Stimulated activated CD8-positive, alpha-beta memory T cell treated with anti-CD3 and anti-CD28 coated beads, Interleukin-4, amount 100 ng/mL, for 48 hours (primary cell): Measurements from ENCODE around the gene C10orf105.
A peak's percentile ranks its signal among the peaks of the same experiment; 100 is the strongest.

Source experiments
- DNase-seq: peaks from one replicate; pipeline ENCODE4 v3.0.0-alpha.2; 2020

C10orf105 gene

DNA sequence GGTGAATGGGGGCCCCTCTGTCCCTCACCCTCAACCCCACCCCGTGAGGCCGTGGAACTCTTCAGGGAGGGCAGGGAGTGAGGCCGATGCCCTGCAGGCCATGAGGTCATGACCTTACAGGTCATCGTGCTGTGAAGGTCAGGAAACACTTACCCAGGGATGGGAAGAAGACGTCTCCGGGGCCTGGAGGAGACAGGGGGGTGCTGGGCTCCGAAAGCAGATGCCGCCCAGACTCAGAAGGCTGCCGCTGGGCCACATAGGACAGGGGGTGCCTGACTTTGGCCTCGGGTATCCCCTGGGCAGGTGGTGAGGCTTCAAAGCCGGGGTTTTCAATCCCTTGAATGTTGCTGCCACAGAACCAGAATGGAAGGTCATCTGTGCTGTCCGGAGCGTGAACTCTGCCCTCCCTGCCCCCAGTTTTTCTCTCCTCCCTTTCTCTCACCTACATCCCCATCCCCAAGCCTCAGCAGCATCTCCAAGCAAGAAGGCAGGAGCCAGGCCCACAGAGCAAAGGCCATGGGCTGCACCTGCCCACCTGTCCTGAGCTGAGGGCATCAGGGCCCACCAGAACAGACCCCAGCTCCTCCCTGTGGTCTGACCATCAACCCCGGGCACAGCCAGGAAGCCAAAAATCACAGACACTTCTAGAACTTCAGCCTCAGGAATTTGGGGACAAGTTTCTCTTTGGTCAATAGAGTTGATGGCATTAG, 32.1 kb upstream of the C10orf105 start:
- DNase-seq: no peak

- no peak for DNase-seq
Measured at GRCh38 chr10:71750986-71751385, 31.4 kb upstream of the C10orf105 start.

DNA sequence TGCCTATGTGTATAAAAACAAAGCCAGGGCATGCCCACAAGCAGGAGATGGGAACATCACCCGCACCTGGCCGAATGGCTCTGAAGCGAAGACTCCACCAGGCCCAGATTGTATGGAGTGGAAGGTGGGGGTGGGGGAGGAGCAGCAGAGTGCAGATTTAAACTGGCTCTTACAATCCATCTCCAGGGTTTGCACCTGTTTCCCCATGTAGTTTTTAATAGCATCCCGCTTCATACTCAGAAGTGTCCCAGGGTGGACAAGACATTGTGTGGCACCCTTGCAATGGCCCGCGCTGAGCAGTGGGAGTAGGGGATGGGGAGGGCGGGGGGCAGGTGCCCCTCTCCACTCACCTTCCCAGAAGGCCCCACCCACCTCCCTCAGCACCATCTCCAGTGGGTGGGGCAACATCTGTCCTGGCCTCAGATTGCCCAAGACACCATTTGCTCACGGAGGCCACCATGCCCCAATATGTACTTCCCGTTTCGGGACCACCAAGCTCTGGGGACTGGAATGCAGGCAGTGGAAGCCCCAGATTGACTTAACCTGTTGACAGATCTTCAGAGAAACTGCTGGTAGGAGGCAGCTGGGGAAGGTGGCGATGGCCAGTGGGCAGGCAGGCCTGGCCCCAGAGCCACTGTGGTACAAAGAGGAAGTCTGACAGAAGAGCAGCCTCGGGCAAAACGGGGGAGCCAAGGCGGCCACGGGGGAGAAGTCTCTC, 30.7 kb upstream of the C10orf105 start:
- DNase-seq: no peak

DNA sequence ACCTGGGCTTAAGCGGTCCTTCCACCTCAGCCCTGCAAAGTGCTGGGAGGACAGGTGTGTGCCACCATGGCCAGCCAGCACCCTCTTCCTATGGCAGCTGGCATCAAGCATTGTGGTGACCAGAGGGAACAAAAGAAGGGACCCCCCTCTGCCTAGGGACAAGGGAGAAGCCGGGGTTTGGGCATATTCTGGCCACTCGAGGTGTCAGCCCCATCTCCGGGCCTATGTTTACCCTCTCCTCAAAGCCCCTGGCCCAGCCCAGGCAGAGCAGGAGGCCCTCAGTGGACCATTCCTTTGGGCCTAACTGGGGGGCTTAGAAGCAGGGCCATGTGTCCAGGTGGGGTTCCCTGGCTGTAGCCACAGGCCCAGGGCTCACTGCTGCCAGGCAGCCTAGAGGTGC, 29.8 kb upstream of the C10orf105 start:
- no peak for DNase-seq

DNA sequence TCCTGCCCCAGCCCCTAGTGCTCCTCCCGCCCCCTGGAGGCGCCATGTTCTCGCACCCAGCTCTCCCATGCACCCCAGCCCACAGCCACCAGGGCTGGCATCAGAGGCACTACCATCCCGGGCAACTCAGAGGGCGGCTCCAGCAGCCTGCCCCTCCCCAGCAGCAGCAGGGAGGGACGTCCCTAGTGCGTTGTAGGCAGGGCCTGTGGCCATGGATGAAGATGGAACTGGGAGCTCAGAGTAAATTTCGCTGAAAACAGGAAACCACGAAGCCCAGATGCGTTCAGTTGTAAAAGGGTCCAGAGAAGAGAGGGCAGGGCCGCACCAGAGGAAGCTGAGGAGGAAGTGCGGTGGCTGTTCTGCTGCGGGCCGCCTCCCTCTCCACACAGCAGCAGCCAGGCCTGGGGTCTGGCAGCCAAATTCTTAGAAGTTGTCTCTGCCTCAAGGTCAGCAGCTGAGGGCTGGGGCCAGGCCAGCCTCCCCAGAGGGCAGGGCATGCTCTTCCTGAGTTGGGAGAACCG, 29.2 kb upstream of the C10orf105 start:
- peak; percentile 80 for DNase-seq

DNA sequence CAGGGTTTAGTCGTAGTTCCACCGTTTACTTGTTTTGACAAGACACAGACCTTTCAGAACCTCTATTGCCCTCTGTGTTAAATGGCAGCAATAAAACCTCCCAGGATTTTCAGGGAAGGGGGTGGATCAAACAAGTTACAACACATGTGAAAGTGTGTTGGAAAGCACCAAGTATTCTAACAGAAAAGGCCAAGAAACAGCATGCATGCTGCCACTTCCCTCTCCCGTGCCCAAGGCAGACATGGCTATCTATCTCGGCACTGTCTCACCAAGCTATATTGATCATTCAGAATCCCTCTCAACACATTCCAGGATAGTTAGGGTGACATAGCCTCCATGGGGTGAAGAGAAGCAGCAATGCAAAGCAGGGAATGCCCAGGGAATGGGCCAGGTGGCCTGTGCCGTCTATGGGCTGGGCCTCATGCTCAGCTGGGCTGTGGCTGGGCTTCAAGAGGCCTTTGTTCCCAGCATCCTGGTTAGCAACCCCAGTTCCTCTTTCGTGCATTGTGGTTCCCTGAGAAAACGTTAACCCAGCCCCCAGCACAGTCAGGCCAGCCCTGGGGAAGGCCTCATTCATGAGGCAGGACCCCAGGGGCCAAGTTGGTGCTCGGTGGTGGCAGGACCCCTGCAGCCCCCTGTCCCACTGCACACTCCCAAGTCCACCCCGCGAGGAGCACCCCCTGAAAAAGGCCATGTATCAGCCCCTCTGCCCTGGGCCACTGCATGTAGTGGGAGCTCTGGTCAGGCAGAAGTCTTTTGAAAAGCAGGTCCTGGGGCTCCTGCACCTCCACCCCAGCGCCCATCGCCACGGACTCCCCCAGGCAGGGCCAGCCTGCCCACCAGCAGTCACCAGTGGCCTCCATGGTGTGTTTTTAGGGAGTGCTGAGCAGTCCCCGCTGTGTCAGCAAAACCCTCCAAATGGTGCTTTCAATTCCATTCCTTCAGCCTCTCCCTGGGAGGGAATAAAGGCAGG, 28.3 kb upstream of the C10orf105 start:
- no peak for DNase-seq

DNA sequence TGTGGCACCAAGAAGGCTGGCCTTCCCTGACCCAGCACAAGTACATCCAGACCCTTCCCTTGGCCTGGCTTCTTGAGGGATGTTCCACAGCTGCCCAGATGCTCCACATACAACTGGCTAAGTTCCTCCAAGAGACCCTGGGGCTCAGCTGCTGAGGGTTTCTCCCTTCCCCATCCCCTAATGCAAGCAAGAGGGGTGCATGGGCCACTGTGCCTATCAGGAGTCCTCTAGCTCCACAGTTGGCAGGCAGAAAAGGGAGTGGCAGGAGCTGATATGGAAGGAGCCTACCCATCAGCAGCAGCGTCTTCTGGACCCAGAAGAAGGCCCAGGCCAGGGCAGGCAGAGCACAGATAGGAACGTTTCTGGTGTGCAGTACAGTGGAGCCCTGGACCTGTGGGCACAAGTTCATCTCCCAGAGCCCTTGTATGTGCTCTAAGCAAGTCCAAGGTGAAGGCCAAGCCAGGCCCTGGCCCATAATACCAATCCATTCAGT, 27.5 kb upstream of the C10orf105 start:
- DNase-seq: no peak

DNA sequence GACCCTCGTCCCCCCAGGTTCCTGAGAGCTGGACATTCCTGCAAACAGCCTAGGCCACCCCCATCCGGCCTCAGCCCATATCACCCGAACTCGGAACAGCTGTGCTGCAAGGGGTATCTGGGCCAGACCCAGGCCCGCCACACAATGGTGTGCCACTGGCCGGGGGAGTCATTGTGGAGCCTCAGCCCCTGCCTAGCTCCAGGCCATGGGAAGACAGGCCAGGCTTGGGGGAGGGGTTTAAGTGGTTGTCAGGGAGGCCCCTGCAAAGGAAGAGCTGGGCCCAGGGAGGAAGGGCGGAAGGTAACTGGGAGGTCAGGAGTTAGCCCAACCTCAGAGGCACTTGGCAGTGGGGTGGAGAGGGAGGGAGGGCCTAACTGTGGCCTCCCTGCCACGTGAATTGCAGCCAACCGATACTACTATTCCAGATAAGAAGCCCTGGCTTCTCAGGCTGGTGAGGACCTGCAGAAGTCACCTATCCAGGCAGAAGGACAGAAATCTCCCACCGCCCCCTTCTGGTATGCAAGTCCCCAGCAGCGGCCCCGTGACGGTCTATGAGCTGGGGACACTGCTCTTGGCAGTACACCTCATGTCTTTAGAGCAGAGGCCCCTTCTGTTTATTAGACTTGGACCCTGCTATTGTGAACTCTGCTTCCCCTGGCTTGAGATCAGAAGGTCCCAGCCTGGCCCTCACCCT, 26.9 kb upstream of the C10orf105 start:
- no peak for DNase-seq

- DNase-seq: no peak
Measured at GRCh38 chr10:71745664-71746250, 26.2 kb upstream of the C10orf105 start.

DNA sequence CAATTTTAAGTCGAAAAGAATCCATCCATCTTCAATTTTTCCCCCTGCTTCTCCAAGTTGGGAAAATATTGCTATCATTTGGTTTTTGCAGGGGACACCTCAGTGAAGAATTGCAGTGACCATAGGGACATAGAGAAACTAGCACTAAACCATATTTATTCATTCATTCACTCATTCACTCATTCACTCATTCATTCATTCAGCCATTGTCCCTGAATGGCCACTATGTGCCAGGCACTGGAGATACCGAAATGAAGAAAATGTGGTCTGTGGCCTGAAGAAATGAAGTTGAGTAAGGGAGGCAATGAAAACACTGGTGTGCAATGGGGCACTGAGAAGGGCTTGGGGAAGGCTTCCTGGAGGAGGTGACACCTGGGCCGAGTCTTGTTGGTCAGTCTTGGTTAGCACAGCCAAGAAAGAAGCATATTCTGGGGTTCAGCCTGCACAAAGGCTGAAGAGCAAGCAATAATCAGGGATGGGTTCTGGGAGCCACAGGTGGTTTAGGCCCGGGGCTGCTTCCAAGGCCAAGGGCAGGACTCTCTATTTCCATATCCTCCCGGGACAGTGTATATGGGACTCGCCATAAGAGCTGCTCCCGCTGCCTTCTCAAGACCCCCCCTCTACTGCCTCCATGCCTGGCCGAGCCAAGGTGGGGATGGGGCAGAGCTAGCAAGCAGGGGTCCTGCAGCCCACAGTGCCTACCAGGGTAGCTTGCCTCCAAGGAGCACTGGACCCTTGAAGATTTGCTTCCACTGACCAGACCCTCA, 25.5 kb upstream of the C10orf105 start:
- no peak for DNase-seq

GRCh38 chr10:71743866-71744265, 24.3 kb upstream of the C10orf105 start:
- DNase-seq: no peak

GRCh38 chr10:71743089-71743838, 23.7 kb upstream of the C10orf105 start:
- no peak for DNase-seq

- DNase-seq: no peak
Measured at GRCh38 chr10:71742301-71743088, 22.9 kb upstream of the C10orf105 start.

DNA sequence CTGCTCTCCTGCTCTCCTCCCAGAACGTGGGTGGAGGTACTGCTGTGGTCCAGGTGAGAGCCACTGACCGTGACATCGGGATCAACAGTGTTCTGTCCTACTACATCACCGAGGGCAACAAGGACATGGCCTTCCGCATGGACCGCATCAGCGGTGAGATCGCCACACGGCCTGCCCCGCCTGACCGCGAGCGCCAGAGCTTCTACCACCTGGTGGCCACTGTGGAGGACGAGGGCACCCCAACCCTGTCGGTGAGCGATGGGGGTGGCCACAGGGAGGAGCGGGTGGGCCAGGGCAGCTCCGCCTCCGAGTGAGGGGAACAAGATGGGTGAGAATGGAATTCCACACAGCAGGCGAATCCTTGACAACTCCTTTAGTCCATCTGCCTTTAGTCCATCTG, 22.1 kb upstream of the C10orf105 start:
- DNase-seq: no peak

- DNase-seq: no peak
Measured at GRCh38 chr10:71741029-71741428, 21.5 kb upstream of the C10orf105 start.

- DNase-seq: no peak
Measured at GRCh38 chr10:71740069-71740653, 20.6 kb upstream of the C10orf105 start.

DNA sequence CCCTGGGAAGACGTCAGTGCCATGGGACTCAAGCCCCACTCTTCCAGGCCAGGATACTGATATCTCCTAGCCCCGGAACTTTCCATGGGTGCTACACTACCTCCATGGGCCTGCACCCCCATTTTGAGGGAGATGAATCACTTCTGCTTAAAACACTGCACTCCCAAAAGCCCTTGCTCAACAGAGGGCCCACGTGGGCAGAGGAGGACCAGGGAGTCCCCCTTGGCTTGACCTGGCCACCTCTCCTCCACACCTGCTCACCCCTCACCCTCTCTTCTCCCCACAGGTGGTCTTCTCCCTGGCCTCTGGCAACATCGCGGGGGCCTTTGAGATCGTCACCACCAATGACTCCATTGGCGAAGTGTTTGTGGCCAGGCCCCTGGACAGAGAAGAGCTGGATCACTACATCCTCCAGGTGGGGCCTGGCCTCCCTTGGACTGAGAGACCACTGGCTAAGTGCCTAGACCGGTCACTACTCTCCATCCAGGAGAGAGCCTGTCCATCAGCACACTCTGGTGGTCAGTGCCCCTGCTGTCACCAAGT, 19.9 kb upstream of the C10orf105 start:
- DNase-seq: no peak

GRCh38 chr10:71737834-71738197, 18.2 kb upstream of the C10orf105 start:
- no peak for DNase-seq
